Vagina (tissue), 2 donors: ENCODE results near the gene SEL1L.

Experiments used
- CTCF ChIP-seq, 3 experiments: fragments of 450-650 bp in 2 of 3; fragments of 200-600 bp in 1 of 3; sonication (generic) in 1 of 3; IDR thresholded peaks; one replicate each; pipeline ENCODE4 v1.5.1; 2017 to 2019; ENCODE audit warnings: antibody characterized with exemption in 3 of 3, mild to moderate bottlenecking in 2 of 3, moderate library complexity in 2 of 3
- POLR2A ChIP-seq, 2 donors: fragments of 450-650 bp; IDR thresholded peaks; one replicate each; pipeline ENCODE4 v1.6.1; 2017; ENCODE audit warnings: antibody characterized with exemption in 2 of 2, mild to moderate bottlenecking in 2 of 2, moderate library complexity in 2 of 2

GRCh38 chr14:81436296-81437138, 97.1 kb downstream of the SEL1L start:
- TF ChIP-seq POLR2A (IDR thresholded peaks at IDR 0.05) (no peak), CTCF (IDR thresholded peaks at IDR 0.05) (no peak)
